GM18907 (cell line): Measurements from ENCODE around the gene BICC1.
"Not testable (repeated sequence)": the region's sequence is repeated elsewhere in the genome, so short reads cannot be mapped to it uniquely, and the experiment has no call there.

Source experiments
- ATAC-seq: cut with Tn5 transposase; IDR thresholded peaks from one replicate; pipeline ENCODE4 v1.9.1; 2021; ENCODE audit warnings: mild to moderate bottlenecking, moderate library complexity; ENCODE audit not compliant: unreplicated experiment

BICC1 gene

DNA sequence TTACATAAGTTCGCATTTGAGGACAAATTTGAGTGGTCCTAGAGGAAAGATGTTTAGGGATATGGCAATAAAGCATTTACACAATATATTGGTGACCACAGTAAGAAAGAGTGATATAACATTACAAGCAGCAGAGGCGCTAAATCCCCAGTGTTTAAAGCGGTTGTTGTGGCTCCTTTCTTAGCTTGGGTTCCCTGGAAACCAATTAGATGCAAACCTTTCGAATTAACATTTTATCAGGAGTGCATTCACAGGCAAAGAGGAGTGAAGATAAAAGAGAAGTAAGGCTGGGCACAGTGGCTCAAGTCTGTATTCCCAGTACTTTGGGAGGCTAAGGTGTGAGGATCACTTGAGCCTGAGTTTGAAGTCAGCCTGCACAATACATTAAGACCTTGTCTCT is 331.1 kb downstream of the BICC1 start:
- ATAC-seq: no peak

DNA sequence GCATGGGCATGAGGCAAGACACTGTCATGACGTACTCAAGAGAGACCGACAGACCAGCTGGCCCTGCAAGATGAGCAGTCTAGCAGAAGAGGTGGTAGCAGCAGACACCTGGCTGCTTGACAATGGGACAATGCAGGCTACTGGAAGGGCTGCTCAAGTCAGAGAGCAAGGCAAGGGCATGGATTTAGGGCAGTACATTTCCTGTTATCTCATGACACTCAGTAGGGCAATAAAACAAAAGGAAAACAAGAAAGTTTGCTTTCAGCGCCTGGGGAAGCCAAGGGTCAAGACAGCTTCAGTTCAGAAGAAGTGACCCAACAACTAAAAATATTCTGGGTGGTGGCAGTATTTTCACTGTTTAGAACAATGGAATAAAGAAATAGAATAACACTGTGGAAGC is 332.0 kb downstream of the BICC1 start:
- no peak for ATAC-seq

DNA sequence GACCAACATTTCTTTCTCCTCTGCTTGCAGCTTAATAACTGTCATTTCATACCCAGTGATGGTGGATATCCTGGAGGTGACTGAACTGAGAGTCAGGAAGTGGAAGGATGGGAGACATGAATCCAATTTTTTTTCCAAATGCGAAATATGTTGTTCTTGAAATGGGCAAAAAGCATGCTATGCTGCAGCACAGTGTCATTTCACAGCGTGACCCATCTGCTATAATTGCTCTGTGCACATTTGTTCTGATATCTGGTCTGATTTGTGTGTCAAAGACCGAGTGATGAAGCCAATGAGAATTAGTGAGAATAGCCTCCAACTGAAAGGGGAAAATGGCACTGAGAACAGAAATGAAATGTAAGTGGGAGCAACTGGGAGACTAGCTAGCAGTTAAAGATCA is 334.2 kb downstream of the BICC1 start:
- ATAC-seq: no peak

DNA sequence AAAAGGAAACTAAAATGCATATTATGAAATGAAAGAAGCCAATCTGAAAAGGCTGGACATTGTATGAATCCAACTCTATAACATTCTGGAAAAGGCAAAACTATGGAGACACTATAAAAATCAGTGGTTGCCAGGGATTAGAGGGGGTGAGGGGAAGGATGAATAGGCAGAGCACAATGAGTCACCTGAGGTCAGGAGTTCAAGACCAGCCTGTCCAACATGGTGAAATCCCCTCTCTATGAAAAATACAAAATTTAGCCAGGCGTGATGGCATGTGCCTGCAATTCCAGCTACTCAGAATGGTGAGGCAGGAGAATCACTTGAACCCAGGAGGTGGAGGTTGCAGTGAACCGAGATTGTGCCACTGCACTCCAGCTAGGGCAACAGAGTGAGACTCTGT is 338.9 kb downstream of the BICC1 start:
- no peak for ATAC-seq

DNA sequence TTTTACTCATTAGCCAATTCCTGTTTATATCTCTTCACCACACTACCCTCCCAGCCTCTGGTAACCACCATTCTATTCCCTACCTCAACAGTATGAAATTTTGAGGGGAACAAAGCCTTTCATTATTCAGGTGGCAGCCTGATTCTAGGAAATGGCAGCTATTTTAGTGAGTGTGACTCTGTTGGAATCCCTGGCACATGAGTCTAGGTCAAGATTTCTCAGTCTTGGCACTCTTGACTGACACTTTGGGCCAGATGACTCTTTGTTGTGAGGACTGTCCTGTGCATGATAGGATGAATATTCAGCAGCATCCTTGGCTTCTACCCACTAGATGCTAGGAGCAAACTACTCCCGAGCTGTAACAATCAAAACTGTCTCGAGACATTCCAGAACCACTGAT is 341.0 kb downstream of the BICC1 start:
- no peak for ATAC-seq

DNA sequence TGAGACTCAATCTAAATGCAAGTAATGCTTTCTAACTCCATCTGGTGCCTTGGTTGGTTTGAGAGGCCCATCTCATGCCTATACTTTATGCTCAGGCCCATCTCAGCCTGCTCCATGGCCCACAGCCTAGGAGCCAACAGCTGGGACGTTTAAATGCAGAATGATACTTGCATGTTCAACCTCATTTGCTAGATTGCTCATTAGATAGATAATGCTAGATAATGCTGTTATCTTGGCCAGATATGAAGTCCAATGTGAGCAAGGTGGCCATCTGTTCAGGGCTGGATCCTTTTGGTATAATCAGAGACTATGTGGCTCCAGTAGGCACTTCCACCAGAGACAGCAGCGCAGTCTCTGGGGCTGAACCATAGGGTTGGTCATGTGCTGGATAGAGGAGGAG is 342.1 kb downstream of the BICC1 start:
- ATAC-seq: no peak

DNA sequence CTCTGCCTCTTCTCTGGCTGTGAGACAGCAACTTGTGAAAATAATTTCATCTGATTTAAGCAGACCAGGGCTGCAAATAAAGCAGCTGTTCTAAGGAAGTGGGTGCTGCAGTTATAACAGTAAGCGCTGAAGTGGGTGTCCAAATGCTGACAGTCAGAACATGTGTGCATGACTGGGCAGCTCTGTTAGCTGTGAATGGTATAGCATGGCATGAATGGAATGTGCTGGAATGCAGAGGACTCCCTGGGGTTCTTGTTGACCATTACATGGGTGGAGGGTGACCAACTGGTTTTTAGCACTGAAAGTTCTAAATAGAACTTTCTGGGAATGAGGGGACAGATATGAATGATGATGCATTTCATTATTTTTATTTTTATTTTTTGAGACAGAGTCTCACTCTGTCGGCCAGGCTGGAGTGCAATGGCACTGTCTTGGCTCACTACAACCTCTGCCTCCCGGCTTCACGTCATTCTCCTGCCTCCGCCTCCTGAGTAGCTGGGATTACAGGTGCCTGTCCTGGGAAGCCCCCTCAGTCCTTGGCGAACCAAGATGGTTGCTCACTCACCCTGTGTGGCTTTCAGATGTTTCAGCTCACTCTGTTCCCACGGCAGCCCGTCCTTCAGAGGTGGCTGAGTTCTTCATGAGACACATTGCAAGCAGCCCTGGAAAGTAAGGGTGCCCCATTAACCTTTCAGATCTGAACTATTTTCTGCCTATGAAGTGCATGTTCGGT is 344.0 kb downstream of the BICC1 start:
- no peak for ATAC-seq

DNA sequence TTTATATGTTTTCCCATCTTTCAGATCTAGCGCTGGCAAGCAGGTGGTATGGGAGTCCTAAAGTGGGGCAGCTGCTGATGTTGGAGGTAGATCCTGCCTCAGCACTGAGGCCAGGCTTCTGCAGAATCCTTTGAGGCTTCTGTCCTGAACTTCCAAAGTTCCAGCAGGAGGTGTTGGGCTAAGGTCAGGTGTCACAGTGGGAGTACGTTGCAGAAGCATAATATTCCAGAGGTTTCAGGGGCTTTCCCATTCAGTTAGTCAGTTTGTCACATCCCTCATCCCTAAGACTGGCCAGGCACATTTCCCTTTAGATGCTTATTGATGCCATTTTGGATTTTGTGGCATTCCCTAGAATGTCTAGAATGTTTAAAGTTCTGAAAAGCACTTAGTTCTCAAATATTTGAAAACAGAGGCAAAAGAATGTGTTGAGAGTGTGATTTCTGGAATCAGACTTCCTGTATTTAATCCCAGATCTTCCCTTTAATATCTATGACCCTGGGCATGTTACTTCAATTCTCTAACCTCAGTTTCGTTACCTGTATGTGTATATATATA is 344.7 kb downstream of the BICC1 start:
- no peak for ATAC-seq

DNA sequence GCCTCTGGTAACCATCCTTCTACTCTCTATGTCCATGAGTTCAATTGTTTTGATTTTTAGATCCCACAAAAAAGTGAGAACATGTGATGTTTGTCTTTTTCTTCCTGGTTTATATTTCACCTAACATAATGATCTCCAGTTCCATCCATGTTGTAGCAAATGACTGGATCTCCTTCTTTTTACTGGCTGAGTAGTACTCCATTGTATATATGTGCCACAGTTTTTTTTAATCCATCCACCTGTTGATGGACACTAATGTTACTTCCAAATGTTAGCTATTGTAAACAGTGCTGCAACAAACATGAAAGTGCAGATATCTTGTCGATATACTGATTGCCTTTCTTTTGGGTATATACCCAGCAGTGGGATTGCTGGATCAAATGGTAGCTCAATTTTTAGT is 345.5 kb downstream of the BICC1 start:
- not testable (repeated sequence) for ATAC-seq

DNA sequence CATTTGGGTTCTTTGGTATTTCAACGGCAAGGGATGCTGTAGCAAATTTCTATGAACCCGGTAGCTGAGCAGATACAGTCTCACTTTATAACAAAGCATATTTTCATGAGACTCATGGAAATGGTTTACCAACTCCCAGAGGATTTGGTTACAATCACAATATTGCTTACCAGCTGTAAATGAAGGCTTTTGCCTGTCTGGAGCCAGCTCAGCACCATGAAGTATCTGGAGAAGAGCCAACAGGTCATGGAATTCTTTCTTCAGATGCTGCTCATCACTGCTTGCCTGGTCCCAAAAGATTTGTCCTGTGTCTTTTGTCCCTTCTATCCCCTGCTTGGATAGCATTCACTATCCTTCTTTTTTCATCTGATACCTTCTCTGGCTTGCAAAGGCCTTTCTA is 346.9 kb downstream of the BICC1 start:
- ATAC-seq: no peak

DNA sequence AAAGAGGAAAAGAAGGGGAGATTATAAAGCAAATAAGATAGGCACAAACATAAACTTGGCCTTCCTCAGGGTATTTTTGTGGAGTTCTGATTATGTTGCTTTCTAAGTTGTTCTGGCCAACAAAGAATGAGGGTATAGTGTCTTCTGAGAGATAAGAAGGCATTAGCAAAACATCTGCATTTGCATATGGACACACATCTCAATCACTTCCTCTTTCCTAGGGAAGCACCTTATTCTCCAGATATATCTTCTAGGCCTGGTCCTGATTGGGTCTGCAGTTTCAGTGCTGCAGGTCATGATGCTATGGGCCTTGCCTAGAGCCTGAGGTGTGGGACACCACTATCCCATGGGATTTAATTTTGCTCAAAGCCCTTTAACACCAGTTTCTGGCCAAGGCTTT is 355.0 kb downstream of the BICC1 start:
- ATAC-seq: peak; percentile 80

DNA sequence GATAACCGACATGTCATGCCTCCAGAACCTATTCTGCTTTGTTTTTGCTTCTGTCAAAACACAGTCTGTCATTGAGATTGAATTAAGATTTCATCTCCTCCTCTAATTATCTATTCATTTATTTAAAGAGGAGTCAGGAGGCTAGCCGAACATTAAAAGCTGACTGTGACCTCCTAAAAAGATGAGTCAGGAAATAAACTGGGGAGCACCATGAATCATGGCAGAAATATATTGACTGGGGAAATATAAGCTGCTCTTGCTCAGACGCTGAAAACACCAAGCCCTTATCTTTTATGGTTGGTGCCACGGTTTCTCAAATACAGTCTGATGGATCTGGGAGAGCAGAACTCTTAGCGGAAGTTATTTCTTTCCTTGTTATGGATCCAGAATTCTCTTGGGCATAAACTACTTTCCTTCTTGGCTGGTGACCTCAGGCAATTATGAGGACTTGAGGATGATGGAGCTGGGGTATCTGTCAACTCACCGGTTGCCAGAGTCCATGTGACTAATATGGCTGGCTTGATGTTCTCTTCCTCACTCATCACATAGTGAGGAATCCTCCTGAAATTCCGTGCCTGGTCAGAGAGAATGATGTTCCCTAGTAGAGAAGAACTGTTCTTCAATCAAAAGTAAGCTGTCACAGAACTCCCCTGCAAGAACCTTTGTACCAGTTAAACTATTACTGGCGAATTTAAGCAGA is 356.2 kb downstream of the BICC1 start:
- ATAC-seq: no peak

DNA sequence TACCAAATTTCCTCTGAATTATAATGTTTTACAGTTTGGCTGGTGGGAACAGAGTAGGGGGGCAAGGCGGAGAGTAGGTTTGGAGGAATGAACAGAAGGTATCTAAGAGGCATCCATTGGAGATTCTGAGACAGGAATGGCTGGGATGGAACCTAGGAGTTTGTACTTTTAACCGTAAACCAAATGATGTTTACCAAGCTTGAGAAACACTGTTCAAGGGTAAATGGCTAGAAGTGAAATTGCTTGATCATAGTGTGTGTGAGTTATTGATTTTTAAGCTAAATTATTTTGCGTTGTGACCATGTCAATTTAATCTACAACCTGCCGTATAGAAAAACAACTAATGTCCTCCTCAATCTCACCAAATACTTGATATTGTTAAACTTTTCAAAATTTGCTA is 357.4 kb downstream of the BICC1 start:
- ATAC-seq: no peak

DNA sequence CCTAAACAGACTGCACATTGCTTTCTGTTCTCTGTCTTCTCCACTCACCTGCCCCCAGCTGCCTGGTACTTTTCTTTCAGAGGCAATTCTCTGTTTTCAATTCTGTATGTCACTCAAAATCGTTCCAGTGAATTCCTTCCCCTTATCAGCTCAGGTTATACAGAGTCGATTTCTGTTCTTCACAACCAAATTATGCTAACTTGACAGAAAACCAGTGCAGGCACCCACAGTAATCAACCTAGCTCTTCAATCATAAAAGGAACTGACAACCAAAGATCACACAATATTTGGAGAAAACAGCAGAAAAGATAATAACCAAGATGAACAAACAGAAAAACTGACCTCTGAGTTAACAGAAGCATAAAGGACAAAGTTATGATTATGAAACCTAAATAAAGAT is 360.5 kb downstream of the BICC1 start:
- no peak for ATAC-seq
